ENCODE results near the gene S100A13. TPM values are rescaled to one million over a fixed set of nuclear protein-coding genes. Genes with fewer than 3 reads are reported as not detected.
A peak's percentile ranks its signal among the peaks of the same experiment; 100 is the strongest.

The S100A13 gene
- total RNA-seq, 1 experiment from 2014 or later = 111 TPM

DNA sequence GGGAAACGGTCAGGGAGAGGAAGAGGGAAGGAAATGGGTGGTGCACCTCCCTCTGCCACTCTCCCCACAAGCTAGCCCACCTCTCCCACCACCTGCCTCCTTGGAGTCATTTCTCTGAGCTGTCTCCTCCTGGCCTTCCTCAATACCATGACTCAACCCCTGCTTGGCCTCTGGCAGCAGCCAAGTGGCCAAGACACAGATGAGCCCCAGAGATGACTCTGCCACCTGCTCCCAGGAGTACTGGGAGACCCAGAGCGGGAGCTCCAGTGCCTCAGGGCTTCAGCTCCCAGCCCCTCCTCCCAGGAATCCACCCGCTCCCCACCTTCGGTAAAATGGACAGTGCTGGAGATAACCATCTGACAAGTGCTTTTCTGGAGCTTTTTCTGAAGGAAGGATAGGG is 17.0 kb downstream of the S100A13 start:
- Histone ChIP-seq H3K27ac (ENCODE audit: low read length) (peak overlapping the region; percentile 79), H3K4me1 (ENCODE audit: control insufficient read depth, insufficient read depth, low read length) (peaks cover 47% of the 10 kb centered on the region), H3K9me3 (ENCODE audit: control insufficient read depth, insufficient read depth, low read depth, low read length) (no peaks in the 10 kb centered on the region), H3K27me3 (ENCODE audit: control insufficient read depth, insufficient read depth, low read length) (no peaks in the 10 kb centered on the region), H3K36me3 (ENCODE audit: control insufficient read depth, insufficient read depth, low read length) (no peaks in the 10 kb centered on the region), H3K4me3 (ENCODE audit: low read depth in 2 of 2, low read length in 2 of 2) (peak overlapping the region in 1 of 2 experiments; percentile 49; a peak in 1 of 4 replicates)
- intact Hi-C loops (cut with micrococcal nuclease; ENCODE audit: unreplicated experiment) (no loop called here), in situ Hi-C loops (cut with HindIII; ENCODE audit: low pct_unique_long_range_greater_than_20kb, low sequenced_read_pairs) (loop anchor here (25.0 kb wide), 1 partner anchor 248 kb away; the partner anchor contains the start of gene S100A9)
- TF ChIP-seq POLR2AphosphoS5 (IDR thresholded peaks at IDR 0.05; ENCODE audit: low read depth, low read length) (no peak), TCF7L2 (IDR thresholded peaks at IDR 0.05; ENCODE audit: low read depth, low read length) (no peak), SIN3A (IDR thresholded peaks at IDR 0.05; ENCODE audit: borderline replicate concordance, insufficient read depth, low read depth, low read length) (no peak)
- TF ChIP-seq, protein P1, sequence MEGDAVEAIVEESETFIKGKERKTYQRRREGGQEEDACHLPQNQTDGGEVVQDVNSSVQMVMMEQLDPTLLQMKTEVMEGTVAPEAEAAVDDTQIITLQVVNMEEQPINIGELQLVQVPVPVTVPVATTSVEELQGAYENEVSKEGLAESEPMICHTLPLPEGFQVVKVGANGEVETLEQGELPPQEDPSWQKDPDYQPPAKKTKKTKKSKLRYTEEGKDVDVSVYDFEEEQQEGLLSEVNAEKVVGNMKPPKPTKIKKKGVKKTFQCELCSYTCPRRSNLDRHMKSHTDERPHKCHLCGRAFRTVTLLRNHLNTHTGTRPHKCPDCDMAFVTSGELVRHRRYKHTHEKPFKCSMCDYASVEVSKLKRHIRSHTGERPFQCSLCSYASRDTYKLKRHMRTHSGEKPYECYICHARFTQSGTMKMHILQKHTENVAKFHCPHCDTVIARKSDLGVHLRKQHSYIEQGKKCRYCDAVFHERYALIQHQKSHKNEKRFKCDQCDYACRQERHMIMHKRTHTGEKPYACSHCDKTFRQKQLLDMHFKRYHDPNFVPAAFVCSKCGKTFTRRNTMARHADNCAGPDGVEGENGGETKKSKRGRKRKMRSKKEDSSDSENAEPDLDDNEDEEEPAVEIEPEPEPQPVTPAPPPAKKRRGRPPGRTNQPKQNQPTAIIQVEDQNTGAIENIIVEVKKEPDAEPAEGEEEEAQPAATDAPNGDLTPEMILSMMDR (IDR thresholded peaks at IDR 0.05) = no peak
- TF ChIP-seq, protein P2, sequence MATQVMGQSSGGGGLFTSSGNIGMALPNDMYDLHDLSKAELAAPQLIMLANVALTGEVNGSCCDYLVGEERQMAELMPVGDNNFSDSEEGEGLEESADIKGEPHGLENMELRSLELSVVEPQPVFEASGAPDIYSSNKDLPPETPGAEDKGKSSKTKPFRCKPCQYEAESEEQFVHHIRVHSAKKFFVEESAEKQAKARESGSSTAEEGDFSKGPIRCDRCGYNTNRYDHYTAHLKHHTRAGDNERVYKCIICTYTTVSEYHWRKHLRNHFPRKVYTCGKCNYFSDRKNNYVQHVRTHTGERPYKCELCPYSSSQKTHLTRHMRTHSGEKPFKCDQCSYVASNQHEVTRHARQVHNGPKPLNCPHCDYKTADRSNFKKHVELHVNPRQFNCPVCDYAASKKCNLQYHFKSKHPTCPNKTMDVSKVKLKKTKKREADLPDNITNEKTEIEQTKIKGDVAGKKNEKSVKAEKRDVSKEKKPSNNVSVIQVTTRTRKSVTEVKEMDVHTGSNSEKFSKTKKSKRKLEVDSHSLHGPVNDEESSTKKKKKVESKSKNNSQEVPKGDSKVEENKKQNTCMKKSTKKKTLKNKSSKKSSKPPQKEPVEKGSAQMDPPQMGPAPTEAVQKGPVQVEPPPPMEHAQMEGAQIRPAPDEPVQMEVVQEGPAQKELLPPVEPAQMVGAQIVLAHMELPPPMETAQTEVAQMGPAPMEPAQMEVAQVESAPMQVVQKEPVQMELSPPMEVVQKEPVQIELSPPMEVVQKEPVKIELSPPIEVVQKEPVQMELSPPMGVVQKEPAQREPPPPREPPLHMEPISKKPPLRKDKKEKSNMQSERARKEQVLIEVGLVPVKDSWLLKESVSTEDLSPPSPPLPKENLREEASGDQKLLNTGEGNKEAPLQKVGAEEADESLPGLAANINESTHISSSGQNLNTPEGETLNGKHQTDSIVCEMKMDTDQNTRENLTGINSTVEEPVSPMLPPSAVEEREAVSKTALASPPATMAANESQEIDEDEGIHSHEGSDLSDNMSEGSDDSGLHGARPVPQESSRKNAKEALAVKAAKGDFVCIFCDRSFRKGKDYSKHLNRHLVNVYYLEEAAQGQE (IDR thresholded peaks at IDR 0.05; ENCODE audit: insufficient read depth in 1 of 2, low read depth in 2 of 2, low read length in 1 of 2) = no peak
- DNase-seq (ENCODE audit: low read depth, low spot score) (no peak), ATAC-seq (no peak)
- no TSS peak for BruUV-seq (replicated peaks)
- ChIA-PET CTCF (no interaction called here), POLR2A (no interaction called here)

GRCh38 chr1:153609585-153609907 is 17.8 kb downstream of the S100A13 start:
- Histone ChIP-seq H3K4me1 (ENCODE audit: control insufficient read depth, insufficient read depth, low read length) (peaks cover 47% of the 10 kb centered on the region), H3K27ac (ENCODE audit: low read length) (peak overlapping the region; percentile 79), H3K4me3 (ENCODE audit: low read depth in 2 of 2, low read length in 2 of 2) (peak overlapping the region in 1 of 2 experiments; percentile 49; a peak in 2 of 4 replicates), H3K27me3 (ENCODE audit: control insufficient read depth, insufficient read depth, low read length) (no peaks in the 10 kb centered on the region), H3K9me3 (ENCODE audit: control insufficient read depth, insufficient read depth, low read depth, low read length) (no peaks in the 10 kb centered on the region), H3K36me3 (ENCODE audit: control insufficient read depth, insufficient read depth, low read length) (no peaks in the 10 kb centered on the region)
- in situ Hi-C loops (cut with HindIII; ENCODE audit: low pct_unique_long_range_greater_than_20kb, low sequenced_read_pairs) (loop anchor here (25.0 kb wide), 1 partner anchor 247 kb away; the partner anchor contains the start of gene S100A9), intact Hi-C loops (cut with micrococcal nuclease; ENCODE audit: unreplicated experiment) (no loop called here)
- TF ChIP-seq POLR2AphosphoS5 (IDR thresholded peaks at IDR 0.05; ENCODE audit: low read depth, low read length) (no peak), SIN3A (IDR thresholded peaks at IDR 0.05; ENCODE audit: borderline replicate concordance, insufficient read depth, low read depth, low read length) (no peak), TCF7L2 (IDR thresholded peaks at IDR 0.05; ENCODE audit: low read depth, low read length) (no peak)
- TF ChIP-seq, protein P2 (IDR thresholded peaks at IDR 0.05; ENCODE audit: insufficient read depth in 1 of 2, low read depth in 2 of 2, low read length in 1 of 2) = no peak
- TF ChIP-seq, protein P1 (IDR thresholded peaks at IDR 0.05) = no peak
- ChIA-PET CTCF (no interaction called here), POLR2A (no interaction called here)
- ATAC-seq (no peak; the same call in 1 of the 2 replicates), DNase-seq (ENCODE audit: low read depth, low spot score) (no peak)
- no TSS peak for BruUV-seq (replicated peaks)

All from Panc1 (cell line).